Testis (tissue), 3 donors: Measurements from ENCODE around the gene DPP6. TPM values are rescaled to one million over a fixed set of nuclear protein-coding genes. Genes with fewer than 3 reads are reported as not detected.

Experiments
- DNase-seq: peaks from one replicate; pipeline ENCODE4 v3.0.0-alpha.2; 2019
- H3K27ac ChIP-seq, 2 donors: fragments of 200-600 bp; sonication (generic); one replicate each; pipeline ENCODE4 v1.5.1; 2019
- H3K27me3 ChIP-seq: fragments of 200-600 bp; sonication (generic); one replicate; pipeline ENCODE4 v1.5.1; 2019
- H3K36me3 ChIP-seq: fragments of 200-600 bp; sonication (generic); one replicate; pipeline ENCODE4 v1.5.1; 2017; ENCODE audit warnings: low read depth; ENCODE audit errors: missing control alignments
- H3K4me1 ChIP-seq: fragments of 200-600 bp; sonication (generic); one replicate; pipeline ENCODE4 v1.5.1; 2019
- H3K4me3 ChIP-seq, 2 donors: fragments of 200-600 bp; sonication (generic); one replicate each; pipeline ENCODE4 v1.5.1; 2017 to 2019
- H3K9me3 ChIP-seq: fragments of 200-600 bp; sonication (generic); one replicate; pipeline ENCODE4 v1.5.1; 2017
- CTCF ChIP-seq, 3 experiments: fragments of 450-650 bp in 2 of 3; fragments of 200-600 bp in 1 of 3; sonication (generic) in 1 of 3; IDR thresholded peaks; one replicate each; pipeline ENCODE4 v1.5.1; 2016 to 2019; ENCODE audit warnings: antibody characterized with exemption in 3 of 3, mild to moderate bottlenecking in 2 of 3, moderate library complexity in 1 of 3
- POLR2A ChIP-seq: fragments of 450-650 bp; IDR thresholded peaks from one replicate; pipeline ENCODE4 v1.6.1; 2017; ENCODE audit warnings: antibody characterized with exemption, mild to moderate bottlenecking, moderate library complexity
- WGBS, 2 donors: methylation state at CpG; one replicate each; pipeline ENCODE4 v1.1.5; 2018; 5-methylcytosine and 5-hydroxymethylcytosine counted together
- intact Hi-C: fragments of 100-400 bp; cut with DNase I; formaldehyde crosslinking; loops from one replicate; pipeline ENCODE4 v1.15.1; 2023; ENCODE audit warnings: low total_unique reads
- polyA plus RNA-seq: library from polyadenylated mRNA; stranded (reverse); fragments of 350-450 nt; fragmentation: Illumina TruSeq; extraction: RNeasy Lipid Tissue Mini Kit (QIAGEN cat#74804); gene quantifications from one replicate; pipeline ENCODE4 v1.2.3, GENCODE V29; 2014; ENCODE audit warnings: low read depth, low replicate concordance; ENCODE audit not compliant: insufficient read depth
- total RNA-seq, 2 donors: library from RNA; depleted of rRNA; stranded (reverse); fragments of >200 nt; gene quantifications; one replicate each; pipeline ENCODE4 v1.2.3, GENCODE V29; 2016

DPP6 gene
- total and polyA plus RNA-seq, 3 donors from 2014 or later: 26.0 to 78.3 (median 52.8) TPM

- Histone ChIP-seq H3K4me1 (no peaks in the 10 kb centered on the region), H3K27me3 (no peaks in the 10 kb centered on the region), H3K4me3 (no peak overlapping the region), H3K36me3 (no peaks in the 10 kb centered on the region), H3K9me3 (no peaks in the 10 kb centered on the region), H3K27ac (no peak overlapping the region)
- no peak for DNase-seq
- TF ChIP-seq CTCF (IDR thresholded peaks at IDR 0.05) (no peak), POLR2A (no peak)
- 70 to 72% methylated on average over 2 of the region's 2 CpGs for WGBS, 2 donors
- intact Hi-C loops: no loop called here
Measured at GRCh38 chr7:154442939-154443338, 390.7 kb downstream of the DPP6 start.

GRCh38 chr7:154450451-154450850 lies 398.3 kb downstream of the DPP6 start:
- Histone ChIP-seq H3K4me1 (no peaks in the 10 kb centered on the region), H3K27ac (no peak overlapping the region), H3K36me3 (no peaks in the 10 kb centered on the region), H3K27me3 (no peaks in the 10 kb centered on the region), H3K9me3 (no peaks in the 10 kb centered on the region), H3K4me3 (no peak overlapping the region)
- TF ChIP-seq CTCF (IDR thresholded peaks at IDR 0.05) (no peak), POLR2A (no peak)
- intact Hi-C loops: no loop called here
- no peak for DNase-seq
- 73 to 75% methylated on average over 6 of the region's 6 CpGs for WGBS, 2 donors

- TF ChIP-seq CTCF (IDR thresholded peaks at IDR 0.05) (no peak), POLR2A (no peak)
- Histone ChIP-seq H3K9me3 (no peaks in the 10 kb centered on the region), H3K4me1 (no peaks in the 10 kb centered on the region), H3K27ac (no peak overlapping the region), H3K4me3 (no peak overlapping the region), H3K27me3 (no peaks in the 10 kb centered on the region), H3K36me3 (no peaks in the 10 kb centered on the region)
- no peak for DNase-seq
- intact Hi-C loops: no loop called here
- 84 to 86% methylated on average over 13 to 15 of the region's 15 CpGs for WGBS, 2 donors
Measured at GRCh38 chr7:154451480-154452457, 399.6 kb downstream of the DPP6 start.

- Histone ChIP-seq H3K27me3 (no peaks in the 10 kb centered on the region), H3K36me3 (no peaks in the 10 kb centered on the region), H3K4me1 (no peaks in the 10 kb centered on the region), H3K4me3 (no peak overlapping the region), H3K9me3 (no peaks in the 10 kb centered on the region), H3K27ac (no peak overlapping the region)
- 88 to 93% methylated on average over 2 to 5 of the region's 5 CpGs for WGBS, 2 donors
- intact Hi-C loops: no loop called here
- no peak for DNase-seq
- TF ChIP-seq CTCF (IDR thresholded peaks at IDR 0.05) (no peak), POLR2A (no peak)
Measured at GRCh38 chr7:154463794-154464193, 411.6 kb downstream of the DPP6 start.
